Midbrain (tissue), 1 donor: ENCODE results near the gene BRWD1.

Experiments used
- DNase-seq: peaks from one replicate; lab custom pipeline; 2025; lab: John Stamatoyannopoulos, UW

Gene BRWD1

GRCh38 chr21:39134288-39134810 lies 179.1 kb downstream of the BRWD1 start:
- DNase-seq = no peak
